NCI-H2227 treated with DMSO at 0.1 percent for 48 hours (cell line): ENCODE data around the gene PRRX1.

Experiments
- DNase-seq: peaks from one replicate; lab custom pipeline; 2025; lab: John Stamatoyannopoulos, UW

Gene PRRX1

GRCh38 chr1:170692866-170693575, 29.1 kb downstream of the PRRX1 start:
- DNase-seq = no peak

DNA sequence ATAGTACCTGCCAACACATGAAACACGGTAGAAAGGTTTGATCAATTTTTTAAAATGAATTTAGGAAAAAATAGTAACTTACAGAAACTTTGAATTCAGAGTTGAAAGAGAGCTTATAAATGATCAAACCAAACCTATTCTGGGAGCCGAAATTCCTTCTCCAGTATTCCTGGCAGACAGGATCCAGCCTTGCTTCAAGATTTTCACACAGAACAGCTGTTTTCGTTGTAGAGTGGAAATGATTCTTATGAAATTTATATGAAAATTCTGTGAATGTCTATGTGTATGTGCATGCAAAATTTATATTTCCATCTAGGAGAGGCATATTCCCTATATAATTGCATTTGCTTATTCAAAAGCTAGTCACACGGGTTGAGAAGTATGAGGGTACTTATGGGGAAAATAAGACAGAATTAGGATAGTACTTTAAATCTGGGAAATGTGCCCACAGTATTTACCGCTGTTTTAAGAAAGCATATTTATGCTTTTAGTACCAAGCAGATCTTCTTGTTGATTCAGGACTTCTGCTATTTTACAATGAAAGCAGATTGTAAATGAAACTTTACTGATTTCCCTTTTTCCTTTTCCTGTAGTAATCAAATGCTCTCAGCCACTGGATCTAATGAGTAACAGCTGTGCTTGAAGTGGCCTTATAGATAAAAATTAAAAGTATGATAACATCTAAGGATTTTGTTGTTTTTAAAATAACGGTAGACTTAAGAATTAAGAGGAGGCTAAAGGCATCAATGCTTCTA, 30.4 kb downstream of the PRRX1 start:
- no peak for DNase-seq

DNA sequence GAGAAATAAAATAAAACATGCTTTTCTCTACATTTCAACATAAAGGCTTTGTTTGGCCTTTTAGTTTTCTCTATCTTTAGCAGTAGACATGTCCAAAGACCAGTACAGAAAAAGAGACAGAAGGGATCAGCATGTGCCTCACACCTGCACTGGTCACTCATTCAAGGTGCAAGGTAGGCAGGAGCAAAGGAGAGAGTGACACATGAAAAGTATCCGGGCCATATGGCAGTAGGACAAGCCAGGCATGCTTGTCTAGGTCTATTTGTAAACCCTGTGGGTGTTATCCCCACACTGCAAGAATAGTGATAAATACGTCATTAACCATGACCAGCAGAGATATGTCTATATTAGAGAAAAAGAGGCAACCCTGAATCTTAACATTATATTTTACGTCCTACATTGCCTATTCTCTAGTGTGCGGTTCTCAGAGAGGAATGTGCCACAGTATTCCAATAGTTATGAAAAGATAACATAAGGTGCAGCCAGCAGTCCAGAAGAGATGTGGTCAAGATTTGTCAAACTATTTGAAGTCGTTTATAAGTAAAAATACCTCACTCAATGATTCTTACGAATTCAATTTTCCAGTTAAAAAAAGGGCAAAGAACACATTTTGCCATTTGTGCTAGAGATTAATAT, 32.1 kb downstream of the PRRX1 start:
- DNase-seq = no peak

- DNase-seq = no peak
Measured at GRCh38 chr1:170696591-170697290, 32.8 kb downstream of the PRRX1 start.

GRCh38 chr1:170697316-170697715, 33.4 kb downstream of the PRRX1 start:
- no peak for DNase-seq

DNA sequence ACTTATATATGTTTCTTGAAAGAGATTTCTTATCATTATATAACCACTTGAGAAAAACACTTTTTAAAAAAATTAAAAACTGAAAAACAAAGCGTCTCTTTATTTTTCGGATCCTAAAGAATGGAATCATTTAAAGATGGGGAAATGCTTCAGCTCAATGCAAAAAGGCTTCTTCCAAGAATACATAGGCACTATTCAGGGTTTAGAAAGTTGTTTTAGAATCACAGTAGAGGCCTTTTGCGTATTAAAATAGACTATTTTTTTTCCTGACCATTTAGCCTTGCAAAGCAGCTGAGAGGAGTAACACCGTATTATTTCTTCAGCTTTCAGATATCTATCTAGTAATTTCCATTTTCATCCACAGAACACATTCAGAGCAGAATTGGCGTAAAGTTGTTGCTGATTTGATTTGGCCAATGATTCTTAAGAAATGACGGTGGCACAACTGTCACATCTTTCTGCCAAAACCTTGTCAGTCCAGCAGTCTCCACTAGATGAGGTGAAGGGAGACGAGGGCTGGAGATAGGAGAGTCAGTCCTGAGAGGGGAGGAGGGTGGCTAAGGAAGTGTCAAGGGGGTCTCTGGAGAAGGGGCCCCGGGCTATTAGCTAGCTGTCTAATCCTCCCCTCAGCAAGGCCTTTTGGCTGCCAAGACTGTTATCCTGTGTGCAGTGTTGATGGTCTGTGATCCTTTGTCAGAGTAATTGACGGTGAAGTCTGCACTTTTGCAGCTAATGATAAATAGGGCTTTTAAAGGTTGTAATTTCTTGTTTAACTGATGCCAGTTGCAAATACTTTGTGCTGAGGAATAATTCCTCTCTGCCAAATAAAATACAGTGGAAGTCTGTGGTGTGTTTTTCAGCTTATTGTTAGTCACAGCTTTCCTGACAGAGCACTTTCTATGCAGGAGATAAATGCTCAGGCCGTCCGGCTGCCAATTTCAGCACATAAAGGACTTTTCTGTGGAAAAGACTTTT, 34.7 kb downstream of the PRRX1 start:
- DNase-seq = peak; percentile 6

GRCh38 chr1:170699696-170700095, 35.8 kb downstream of the PRRX1 start:
- no peak for DNase-seq

GRCh38 chr1:170700842-170701615, 37.1 kb downstream of the PRRX1 start:
- no peak for DNase-seq

- DNase-seq = no peak
Measured at GRCh38 chr1:170701962-170702361, 38.0 kb downstream of the PRRX1 start.

- DNase-seq = no peak
Measured at GRCh38 chr1:170703591-170703990, 39.7 kb downstream of the PRRX1 start.

- DNase-seq = no peak
Measured at GRCh38 chr1:170704256-170704655, 40.3 kb downstream of the PRRX1 start.

DNA sequence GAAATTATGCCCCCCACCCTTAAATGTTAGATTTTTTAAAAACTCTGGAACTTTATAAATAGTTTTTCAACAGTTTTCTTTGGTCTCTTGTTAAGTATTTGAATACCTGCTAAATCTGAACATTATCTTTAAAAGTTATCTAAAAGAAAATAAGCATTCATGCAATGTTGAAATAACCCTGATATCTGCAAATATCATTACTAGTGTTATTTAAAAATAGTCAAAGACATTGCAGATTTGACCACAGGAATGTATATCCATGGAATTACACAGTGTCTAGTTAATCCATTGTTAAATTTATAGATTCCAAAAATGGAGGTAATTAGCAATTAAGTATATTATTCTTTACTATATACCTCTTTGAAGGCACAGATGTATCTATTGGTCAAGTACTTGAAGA, 42.0 kb downstream of the PRRX1 start:
- no peak for DNase-seq

- DNase-seq = no peak
Measured at GRCh38 chr1:170707117-170707516, 43.2 kb downstream of the PRRX1 start.

GRCh38 chr1:170707959-170708655, 44.2 kb downstream of the PRRX1 start:
- DNase-seq = no peak

GRCh38 chr1:170711682-170712081, 47.8 kb downstream of the PRRX1 start:
- DNase-seq = no peak

- no peak for DNase-seq
Measured at GRCh38 chr1:170714163-170714562, 50.2 kb downstream of the PRRX1 start.

DNA sequence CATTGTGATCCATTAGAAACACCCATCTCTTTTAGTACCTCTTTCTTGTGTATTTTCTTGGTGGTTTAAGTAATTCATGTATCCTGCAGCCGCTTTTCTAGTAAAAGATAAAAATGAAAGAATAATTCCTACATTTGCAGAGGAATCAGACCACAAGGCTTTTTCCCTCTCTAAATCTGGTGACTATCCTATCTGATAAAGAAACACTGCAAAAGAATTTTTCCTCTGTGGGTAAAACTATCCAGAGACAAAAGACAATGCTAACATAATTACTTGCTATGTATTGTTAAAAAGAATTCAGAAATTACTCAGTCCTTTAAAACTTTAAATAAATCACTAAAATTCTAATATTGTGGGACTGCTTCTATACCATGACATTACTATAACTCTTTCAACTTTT, 51.0 kb downstream of the PRRX1 start:
- DNase-seq = no peak

- no peak for DNase-seq
Measured at GRCh38 chr1:170716835-170717429, 53.0 kb downstream of the PRRX1 start.

- DNase-seq = no peak
Measured at GRCh38 chr1:170720661-170721060, 56.7 kb downstream of the PRRX1 start.
